ENCODE data around the gene FOXN3.

Gene FOXN3

DNA sequence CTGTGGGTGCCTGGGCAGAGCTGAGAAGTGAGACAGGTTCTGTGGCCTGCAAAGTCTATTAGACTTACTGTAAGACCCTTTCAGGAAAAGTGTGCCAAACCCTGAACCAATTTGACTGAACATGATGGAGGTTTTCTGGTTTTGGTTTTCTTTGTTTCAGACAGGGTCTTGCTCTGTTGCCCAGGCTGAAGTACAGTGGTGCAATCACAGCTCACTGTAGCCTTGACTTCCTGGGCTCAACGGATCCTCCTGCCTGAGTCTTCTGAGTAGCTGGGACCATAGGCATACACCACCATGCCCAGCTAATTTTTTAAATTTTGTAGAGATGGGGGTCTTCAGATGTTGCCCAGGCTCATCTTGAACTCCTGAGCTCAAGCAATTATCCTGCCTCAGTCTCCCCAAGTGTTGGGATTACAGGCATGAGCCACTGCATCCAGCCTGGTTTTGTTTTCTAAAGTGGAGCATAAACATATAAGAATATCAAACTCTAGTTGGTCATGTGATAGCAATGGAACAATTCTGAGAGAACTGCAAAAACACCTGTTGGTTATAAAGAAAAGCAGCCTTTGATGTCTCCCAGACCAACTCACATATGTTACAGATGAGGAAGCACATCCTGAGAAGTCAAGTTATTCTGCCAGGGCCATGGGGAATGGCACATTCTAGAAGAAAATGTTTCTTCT lies 166.9 kb downstream of the FOXN3 start:
- DNase-seq (ENCODE audit: low read depth), result no peak

DNA sequence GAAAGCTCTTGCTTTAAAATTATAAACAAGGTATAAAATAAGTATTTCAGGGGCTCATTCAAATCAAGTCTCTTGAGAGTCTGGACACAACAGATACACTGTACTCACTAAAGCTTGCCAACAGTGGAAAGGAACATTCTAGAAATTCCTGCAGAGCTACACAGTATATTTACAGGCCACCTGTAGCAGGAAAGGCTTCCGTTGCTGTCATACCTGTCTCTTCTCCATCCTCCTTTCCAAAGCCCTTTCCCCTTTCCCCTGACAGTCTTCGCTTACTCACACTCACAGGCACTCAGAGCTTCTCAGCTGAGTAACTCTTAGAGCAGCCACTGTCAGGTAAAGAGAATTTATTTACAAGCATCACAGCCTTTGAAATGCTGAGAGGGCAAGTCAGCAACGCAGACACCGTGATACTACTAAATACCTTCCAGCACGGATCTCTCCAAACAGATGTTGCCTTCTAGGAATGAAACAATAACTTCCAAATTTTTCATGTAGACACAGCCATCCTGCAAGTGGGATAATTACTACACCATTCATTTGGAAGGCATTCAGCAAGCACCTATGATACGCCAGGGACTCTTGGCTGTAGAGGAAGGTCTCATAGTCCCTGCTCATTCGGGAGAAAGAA lies 167.9 kb downstream of the FOXN3 start:
- no peak for DNase-seq (ENCODE audit: low read depth)

- DNase-seq (ENCODE audit: low read depth), result no peak
Measured at GRCh38 chr14:89248411-89249064, 168.5 kb downstream of the FOXN3 start.

GRCh38 chr14:89247457-89248122 lies 169.4 kb downstream of the FOXN3 start:
- DNase-seq (ENCODE audit: low read depth), result no peak

- no peak for DNase-seq (ENCODE audit: low read depth)
Measured at GRCh38 chr14:89246290-89246689, 170.7 kb downstream of the FOXN3 start.

- no peak for DNase-seq (ENCODE audit: low read depth)
Measured at GRCh38 chr14:89245802-89246201, 171.2 kb downstream of the FOXN3 start.

DNA sequence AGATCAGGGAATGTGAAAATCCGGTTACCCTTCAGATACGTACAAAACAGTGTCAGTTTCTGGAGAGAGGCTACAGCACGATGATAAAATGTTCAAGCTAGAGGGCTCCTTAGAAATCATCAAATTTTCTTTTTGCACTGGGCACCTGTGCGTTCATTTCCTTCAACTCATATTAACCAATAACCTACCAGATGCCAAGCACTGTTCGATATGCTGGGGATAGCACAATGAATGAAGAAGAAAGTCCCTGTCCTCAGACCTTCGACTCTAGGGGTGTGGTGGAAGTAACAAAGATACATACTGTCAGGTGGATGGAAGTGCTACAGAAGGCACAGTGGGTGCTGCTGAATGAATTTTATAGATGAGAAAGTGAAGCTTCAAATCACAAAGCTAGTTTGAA lies 172.3 kb downstream of the FOXN3 start:
- DNase-seq (ENCODE audit: low read depth), result no peak

DNA sequence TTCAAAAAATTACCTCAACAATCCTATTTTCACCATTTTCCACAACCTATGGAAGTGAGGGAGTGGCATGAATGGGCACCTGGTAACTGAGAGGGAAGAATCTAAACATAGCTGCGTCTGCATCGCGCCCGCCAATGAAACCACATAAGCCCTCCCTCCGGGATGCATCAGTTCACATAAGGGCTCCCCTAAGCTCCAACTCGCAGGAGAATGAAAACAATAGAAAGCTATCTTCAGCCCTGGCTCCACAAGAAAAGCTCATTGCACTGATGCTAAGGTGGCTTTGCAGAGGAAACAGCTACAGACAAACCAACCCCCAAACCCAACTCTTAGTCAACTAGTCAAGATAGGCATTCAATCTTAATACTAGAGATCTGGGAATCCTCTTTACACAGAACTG lies 173.3 kb downstream of the FOXN3 start:
- no peak for DNase-seq (ENCODE audit: low read depth)

- no peak for DNase-seq (ENCODE audit: low read depth)
Measured at GRCh38 chr14:89243286-89243685, 173.7 kb downstream of the FOXN3 start.

GRCh38 chr14:89242652-89243279 lies 174.3 kb downstream of the FOXN3 start:
- DNase-seq (ENCODE audit: low read depth), result no peak

DNA sequence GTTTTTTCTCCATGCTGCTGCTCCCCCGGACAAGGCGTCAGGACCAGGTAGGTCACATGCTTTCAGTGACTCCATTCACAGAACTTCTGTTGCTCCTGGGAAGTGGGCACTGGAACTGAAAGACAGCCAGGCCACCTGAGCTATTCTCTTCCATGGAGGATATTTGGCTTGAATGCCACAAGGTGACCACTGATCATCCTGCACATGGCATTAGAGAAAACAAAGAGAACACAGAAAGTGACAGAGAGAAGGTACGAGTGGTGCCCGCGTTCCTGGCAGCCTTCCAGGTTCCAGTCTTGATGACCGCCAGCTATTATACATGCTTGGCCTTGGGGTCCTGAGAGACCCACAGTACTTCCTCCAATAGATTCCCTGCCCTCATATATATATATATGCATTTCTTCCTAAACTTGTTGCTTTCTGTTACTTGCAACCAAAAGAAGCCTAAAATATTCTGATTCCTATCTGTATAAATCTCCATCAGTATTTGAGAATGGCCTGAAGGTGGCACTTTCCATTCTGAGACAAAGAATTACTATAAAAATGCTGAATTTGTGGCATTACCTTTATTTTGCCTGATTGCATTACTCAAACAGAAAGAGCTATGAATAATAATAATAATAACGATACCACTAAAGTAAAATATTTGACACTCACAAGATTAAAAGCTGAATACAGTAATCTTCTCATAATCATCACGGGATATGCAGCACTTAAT lies 174.9 kb downstream of the FOXN3 start:
- no peak for DNase-seq (ENCODE audit: low read depth)

DNA sequence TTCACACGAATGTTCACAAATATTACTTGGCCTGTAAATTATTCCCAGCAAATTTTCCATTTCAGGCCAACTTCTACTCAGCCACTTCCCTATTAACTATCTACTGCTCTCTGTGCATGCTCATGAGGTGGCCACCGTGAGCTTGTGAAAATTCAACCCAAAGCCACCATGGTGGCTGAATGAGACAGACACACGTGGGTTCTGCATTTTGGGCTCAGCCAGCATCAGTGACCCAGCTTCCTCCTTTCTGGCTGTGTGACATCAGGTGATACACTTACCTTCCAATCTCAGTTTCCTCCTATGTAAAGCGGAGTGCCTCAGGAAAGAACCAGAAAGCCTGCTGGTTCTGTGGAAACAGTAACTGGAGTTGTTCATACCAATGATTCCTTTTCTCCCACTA lies 175.8 kb downstream of the FOXN3 start:
- no peak for DNase-seq (ENCODE audit: low read depth)

DNA sequence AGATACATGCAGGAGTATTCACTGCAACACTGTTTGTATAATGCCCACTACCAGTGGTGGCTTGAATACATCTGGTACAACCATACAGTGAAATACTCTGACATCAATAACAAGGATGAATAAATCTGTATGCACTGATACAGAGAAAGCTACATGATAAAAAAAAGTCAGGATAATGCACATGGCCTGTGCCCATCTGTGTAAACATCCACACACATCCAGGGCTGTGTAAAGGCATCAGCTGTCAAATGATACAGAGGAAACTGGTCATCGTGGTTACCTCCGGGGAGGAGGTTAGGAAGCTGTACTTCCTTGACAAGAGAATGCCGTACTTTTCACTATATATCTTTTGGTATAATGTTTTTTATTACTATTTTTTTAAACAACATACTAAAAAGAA lies 176.6 kb downstream of the FOXN3 start:
- no peak for DNase-seq (ENCODE audit: low read depth)

- DNase-seq (ENCODE audit: low read depth), result no peak
Measured at GRCh38 chr14:89239023-89239422, 178.0 kb downstream of the FOXN3 start.

DNA sequence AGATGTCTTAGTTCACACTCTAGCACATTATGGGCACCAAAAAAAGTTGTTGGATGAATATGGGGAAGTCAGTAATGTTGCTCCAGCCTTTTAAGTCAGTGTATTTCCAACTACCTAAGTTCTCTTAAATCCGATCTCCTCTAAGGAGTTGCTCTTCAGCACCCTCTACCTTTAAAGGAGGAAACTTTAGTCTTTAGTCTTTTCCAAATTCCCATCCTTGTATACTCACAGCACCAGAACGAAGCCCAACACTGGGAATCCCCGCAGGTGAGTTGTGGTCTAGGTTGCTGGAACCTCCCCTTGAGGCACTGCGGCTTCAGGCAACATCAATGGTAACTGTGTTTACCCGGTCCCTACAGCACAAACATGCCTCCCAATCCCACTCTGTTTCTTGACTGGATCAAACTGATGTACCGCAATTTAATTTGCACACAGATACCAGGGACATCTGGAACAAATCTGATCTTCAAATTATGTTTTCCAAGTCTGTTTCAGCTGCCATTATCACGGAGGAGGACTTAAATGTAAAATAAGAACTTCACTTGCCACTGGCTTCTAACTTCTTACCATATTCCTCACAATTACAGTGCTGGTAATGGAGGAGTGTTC lies 179.0 kb downstream of the FOXN3 start:
- no peak for DNase-seq (ENCODE audit: low read depth)

- no peak for DNase-seq (ENCODE audit: low read depth)
Measured at GRCh38 chr14:89236851-89237250, 180.2 kb downstream of the FOXN3 start.

DNA sequence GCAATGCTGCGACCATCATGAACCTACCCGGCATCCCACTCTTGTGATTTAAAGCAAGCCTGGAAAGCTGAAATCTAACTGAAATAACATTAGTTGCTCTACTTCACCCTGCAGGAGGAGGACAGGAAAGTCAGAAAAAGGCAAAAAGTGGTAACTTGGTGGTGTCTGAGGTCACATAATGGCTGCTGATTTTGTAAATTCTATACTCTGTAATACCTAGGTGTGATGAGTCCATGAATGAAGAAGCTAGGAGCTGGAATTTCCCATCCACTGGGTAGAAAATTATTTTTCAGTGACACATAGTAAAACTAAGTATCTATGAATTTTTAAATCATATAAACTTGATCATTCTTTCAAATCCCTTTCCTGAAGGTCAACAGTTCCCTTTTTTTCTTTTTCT lies 183.8 kb downstream of the FOXN3 start:
- no peak for DNase-seq (ENCODE audit: low read depth)

- DNase-seq (ENCODE audit: low read depth), result no peak
Measured at GRCh38 chr14:89232265-89233070, 184.6 kb downstream of the FOXN3 start.

DNA sequence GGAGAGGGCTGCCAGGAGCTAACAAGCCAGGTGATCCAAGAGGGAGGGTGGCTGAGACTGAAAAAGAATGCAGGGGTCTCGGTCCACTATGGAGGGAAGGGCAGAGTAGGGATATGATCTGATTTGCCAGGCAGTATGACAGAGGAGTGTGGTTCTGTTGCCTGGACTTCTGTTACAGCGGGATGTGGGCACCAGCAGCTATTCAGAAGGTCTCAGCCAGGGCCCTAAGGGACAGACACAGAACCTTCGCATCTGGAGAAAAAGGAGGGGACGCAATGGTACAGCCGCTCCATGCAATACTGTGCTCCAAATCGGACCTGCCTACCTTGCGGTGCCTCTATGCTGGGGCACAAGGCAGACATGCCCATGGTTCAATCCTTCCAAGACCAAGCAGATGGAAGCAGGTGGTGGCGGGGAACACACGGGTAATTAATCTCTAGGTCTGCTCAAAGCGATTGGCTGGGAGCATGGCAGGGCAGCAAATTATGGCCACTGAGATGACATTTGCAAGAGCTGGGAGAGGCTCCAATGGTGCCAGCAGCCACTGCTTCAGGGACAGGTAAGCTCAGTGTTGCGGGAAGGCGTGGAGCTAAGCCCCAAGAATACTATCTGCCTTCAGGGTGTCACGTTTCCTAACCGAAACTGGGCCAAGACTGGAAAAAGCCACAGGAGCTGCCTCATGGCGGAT lies 185.5 kb downstream of the FOXN3 start:
- no peak for DNase-seq (ENCODE audit: low read depth)

Data from stimulated activated CD8-positive, alpha-beta memory T cell treated with anti-CD3 and anti-CD28 coated beads, Interleukin-12 subunit alpha, Interleukin-12 subunit beta, amount 100 ng/mL, for 4 hours (primary cell).